Ascending aorta (tissue), 2 donors: ENCODE data around the gene FAM53A. TPM values are rescaled to one million over a fixed set of nuclear protein-coding genes. Genes with fewer than 3 reads are reported as not detected.

ENCODE experiments used
- DNase-seq, 2 donors: peaks; one replicate each; pipeline ENCODE4 v3.0.0-alpha.2; 2019; ENCODE audit warnings: low spot score in 2 of 2
- H3K27ac ChIP-seq, 2 donors: fragments of 200-600 bp; sonication (generic); one replicate each; pipeline ENCODE4 v1.5.1; 2016 to 2017; ENCODE audit warnings: mild to moderate bottlenecking in 1 of 2
- H3K27me3 ChIP-seq: fragments of 200-600 bp; sonication (generic); one replicate; pipeline ENCODE4 v1.5.1; 2017
- H3K36me3 ChIP-seq, 2 donors: fragments of 200-600 bp; sonication (generic); one replicate each; pipeline ENCODE4 v1.5.1; 2016
- H3K4me1 ChIP-seq, 2 donors: fragments of 200-600 bp; sonication (generic); one replicate each; pipeline ENCODE4 v1.5.1; 2016 to 2017; ENCODE audit warnings: mild to moderate bottlenecking in 1 of 2
- H3K4me3 ChIP-seq, 2 donors: fragments of 200-600 bp; sonication (generic); one replicate each; pipeline ENCODE4 v1.5.1; 2016 to 2017; ENCODE audit warnings: mild to moderate bottlenecking in 1 of 2
- H3K9me3 ChIP-seq, 2 donors: fragments of 200-600 bp; sonication (generic); one replicate each; pipeline ENCODE4 v1.5.1; 2016
- intact Hi-C: fragments of 100-400 bp; cut with DNase I; formaldehyde crosslinking; loops from one replicate; pipeline ENCODE4 v1.15.1; 2023
- total RNA-seq: library from RNA; depleted of rRNA; stranded (reverse); fragments of >200 nt; gene quantifications from one replicate; pipeline ENCODE4 v1.1.0, GENCODE V29; 2016
- TF ChIP-seq, protein P1 (sequence below), 3 experiments: fragments of 200-600 bp in 2 of 3; fragments of 450-650 bp in 1 of 3; sonication (generic) in 2 of 3; IDR thresholded peaks; one replicate each; pipeline ENCODE4 v1.5.1; 2016 to 2019; ENCODE audit warnings: antibody characterized with exemption in 3 of 3, mild to moderate bottlenecking in 1 of 3, moderate library complexity in 1 of 3

The FAM53A gene
- total RNA-seq, 1 donor from 2014 or later = not detected

DNA sequence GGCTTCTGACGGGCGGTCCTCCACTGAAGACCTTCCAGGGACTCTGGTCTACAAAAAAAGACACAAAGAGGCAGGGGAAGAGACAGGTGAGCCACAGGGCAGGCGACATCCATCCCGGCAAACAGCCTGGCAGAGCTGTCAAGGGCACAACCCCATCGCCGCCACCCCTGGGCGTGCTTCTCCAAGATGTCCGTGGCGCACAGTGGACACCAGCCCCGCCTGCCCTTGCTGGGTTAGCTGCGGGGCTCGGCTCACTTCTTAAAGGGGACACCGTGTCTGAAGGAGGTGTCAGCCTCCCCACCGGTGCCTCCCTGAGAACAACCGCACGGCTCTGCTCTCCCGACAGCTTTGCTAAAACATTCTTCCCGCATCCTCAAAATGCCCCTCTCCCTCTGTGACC lies 28.4 kb downstream of the FAM53A start:
- intact Hi-C loops = no loop called here
- DNase-seq = no peak
- H3K27me3 ChIP-seq = no peaks in the 10 kb centered on the region
- H3K4me1 ChIP-seq = no peaks in the 10 kb centered on the region
- H3K4me3 ChIP-seq = no peak overlapping the region
- H3K36me3 ChIP-seq = no peaks in the 10 kb centered on the region
- no peak overlapping the region for H3K27ac ChIP-seq
- H3K9me3 ChIP-seq = no peaks in the 10 kb centered on the region
- TF ChIP-seq, protein P1, sequence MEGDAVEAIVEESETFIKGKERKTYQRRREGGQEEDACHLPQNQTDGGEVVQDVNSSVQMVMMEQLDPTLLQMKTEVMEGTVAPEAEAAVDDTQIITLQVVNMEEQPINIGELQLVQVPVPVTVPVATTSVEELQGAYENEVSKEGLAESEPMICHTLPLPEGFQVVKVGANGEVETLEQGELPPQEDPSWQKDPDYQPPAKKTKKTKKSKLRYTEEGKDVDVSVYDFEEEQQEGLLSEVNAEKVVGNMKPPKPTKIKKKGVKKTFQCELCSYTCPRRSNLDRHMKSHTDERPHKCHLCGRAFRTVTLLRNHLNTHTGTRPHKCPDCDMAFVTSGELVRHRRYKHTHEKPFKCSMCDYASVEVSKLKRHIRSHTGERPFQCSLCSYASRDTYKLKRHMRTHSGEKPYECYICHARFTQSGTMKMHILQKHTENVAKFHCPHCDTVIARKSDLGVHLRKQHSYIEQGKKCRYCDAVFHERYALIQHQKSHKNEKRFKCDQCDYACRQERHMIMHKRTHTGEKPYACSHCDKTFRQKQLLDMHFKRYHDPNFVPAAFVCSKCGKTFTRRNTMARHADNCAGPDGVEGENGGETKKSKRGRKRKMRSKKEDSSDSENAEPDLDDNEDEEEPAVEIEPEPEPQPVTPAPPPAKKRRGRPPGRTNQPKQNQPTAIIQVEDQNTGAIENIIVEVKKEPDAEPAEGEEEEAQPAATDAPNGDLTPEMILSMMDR (IDR thresholded peaks at IDR 0.05) = no peak

DNA sequence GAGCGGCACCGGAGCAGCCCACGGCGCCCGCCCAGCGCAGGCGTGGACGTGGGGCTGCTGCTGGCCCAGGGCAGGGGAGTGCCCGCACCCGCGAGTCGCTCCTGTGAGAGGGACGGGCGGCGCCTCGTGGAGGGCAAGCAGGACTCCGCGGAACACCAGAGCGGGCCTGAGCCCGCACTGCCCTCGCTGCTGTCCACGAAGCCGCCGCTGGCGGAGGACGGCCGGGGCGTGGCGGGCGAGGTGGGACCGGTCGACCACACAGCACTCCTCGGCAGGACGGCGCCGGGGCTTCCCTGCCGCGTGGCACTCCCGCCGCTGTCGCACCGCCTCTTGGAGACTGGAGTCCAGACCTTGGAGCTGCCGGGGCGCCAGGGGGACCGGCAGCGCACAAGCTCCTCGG lies 29.0 kb downstream of the FAM53A start:
- no peak overlapping the region for H3K4me3 ChIP-seq
- intact Hi-C loops = no loop called here
- no peaks in the 10 kb centered on the region for H3K27me3 ChIP-seq
- no peaks in the 10 kb centered on the region for H3K9me3 ChIP-seq
- TF ChIP-seq, protein P1 (IDR thresholded peaks at IDR 0.05) = no peak
- DNase-seq = no peak
- H3K36me3 ChIP-seq = no peaks in the 10 kb centered on the region
- H3K4me1 ChIP-seq = no peaks in the 10 kb centered on the region
- H3K27ac ChIP-seq = no peak overlapping the region

DNA sequence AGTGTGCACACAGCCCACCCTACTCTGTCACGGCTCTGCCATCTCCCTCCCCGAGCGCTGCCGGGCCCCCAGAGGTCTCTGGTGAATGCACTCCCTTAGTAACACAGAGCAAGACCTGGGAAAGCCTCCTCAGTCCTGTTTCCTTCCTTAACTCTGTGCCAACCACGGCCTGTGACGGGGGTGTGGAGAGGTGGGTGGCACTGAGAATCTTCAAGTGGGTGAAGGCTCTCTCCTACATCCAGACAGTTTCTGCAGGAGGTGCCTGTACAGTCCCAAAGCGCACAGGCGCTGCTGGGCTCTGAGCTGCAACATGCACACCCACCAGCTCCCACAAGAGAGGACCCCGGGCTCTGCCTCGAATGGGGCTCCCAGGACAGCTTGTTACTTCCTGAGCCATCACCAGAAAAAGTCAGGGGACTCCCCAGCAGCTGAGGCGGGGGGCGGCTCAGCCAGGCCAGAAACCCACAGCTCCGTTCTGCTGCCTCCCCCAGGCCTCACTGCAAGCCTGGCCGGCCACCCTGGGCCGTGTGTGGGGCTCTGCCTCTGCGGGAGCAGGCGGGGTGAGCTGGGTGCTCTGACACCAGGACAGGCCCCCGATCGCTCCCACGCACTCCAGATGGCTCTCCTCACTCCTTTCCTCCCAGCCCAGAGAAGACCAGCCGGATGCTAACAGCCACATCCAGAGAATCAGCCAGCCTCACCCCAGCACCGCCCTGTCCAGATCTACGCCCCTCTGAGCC lies 29.7 kb downstream of the FAM53A start:
- TF ChIP-seq, protein P1 (IDR thresholded peaks at IDR 0.05) = no peak
- Histone ChIP-seq H3K27me3 (no peaks in the 10 kb centered on the region), H3K36me3 (no peaks in the 10 kb centered on the region), H3K9me3 (no peaks in the 10 kb centered on the region), H3K4me3 (no peak overlapping the region), H3K27ac (no peak overlapping the region), H3K4me1 (no peaks in the 10 kb centered on the region)
- no peak for DNase-seq
- intact Hi-C loops = no loop called here

DNA sequence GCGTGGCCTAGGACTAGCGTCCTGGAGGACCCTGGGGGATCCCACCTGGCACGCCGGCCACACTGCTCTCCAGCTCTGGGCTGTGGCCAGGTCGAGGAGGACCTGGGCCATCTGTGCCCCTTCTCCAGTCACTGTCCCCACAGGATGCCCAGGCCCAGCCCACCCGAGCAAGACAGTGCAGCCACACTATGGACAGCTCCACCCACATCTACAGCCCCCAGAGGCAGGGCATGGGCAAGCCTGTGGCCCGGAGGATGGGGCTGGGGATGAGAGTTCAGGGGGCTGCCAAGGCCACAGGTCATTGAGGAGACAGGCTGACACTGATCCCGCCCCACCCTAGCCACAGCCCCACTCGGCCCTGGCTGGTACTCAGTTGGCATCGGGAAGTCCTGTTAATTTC lies 30.3 kb downstream of the FAM53A start:
- H3K27me3 ChIP-seq = no peaks in the 10 kb centered on the region
- H3K27ac ChIP-seq = no peak overlapping the region
- no peaks in the 10 kb centered on the region for H3K4me1 ChIP-seq
- H3K36me3 ChIP-seq = no peaks in the 10 kb centered on the region
- H3K9me3 ChIP-seq = no peaks in the 10 kb centered on the region
- no peak for DNase-seq
- intact Hi-C loops = no loop called here
- no peak overlapping the region for H3K4me3 ChIP-seq
- TF ChIP-seq, protein P1 (IDR thresholded peaks at IDR 0.05) = no peak

DNA sequence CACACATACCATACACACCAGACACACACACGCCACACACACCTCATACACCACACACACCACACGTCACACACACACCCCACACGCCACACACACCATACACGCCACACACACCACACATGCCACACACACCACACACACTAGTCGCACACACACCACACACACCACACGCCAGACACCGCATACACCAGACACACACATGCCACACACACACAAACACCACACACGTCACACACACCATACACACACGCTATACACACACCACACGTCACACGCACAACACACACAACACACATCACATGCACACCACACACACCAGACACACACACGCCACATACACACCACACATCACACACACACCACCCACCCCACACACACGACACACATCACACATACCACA lies 32.0 kb downstream of the FAM53A start:
- no peaks in the 10 kb centered on the region for H3K4me1 ChIP-seq
- intact Hi-C loops = no loop called here
- TF ChIP-seq, protein P1 (IDR thresholded peaks at IDR 0.05) = no peak
- no peak for DNase-seq
- no peak overlapping the region for H3K27ac ChIP-seq
- no peaks in the 10 kb centered on the region for H3K36me3 ChIP-seq
- no peaks in the 10 kb centered on the region for H3K9me3 ChIP-seq
- H3K4me3 ChIP-seq = no peak overlapping the region
- no peaks in the 10 kb centered on the region for H3K27me3 ChIP-seq

DNA sequence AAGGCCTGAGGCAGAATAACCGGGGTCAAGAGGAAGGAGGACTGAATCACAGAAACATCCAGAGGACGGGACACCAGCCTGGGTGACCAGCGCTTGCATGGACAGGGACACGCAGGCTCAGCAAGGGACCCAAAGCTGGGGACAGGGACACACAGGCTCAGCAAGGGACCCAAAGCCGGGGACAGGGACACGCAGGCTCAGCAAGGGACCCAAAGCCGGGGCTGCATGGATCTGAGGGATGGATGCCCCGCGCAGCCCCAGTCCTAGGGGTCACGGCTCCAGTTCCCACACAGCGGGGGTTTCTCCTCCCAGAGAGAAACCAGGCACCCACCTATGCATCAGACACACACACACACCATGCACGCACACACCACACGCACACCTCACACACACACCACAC lies 32.5 kb downstream of the FAM53A start:
- intact Hi-C loops = no loop called here
- Histone ChIP-seq H3K36me3 (no peaks in the 10 kb centered on the region), H3K9me3 (no peaks in the 10 kb centered on the region), H3K27me3 (no peaks in the 10 kb centered on the region), H3K4me1 (no peaks in the 10 kb centered on the region), H3K27ac (no peak overlapping the region), H3K4me3 (no peak overlapping the region)
- TF ChIP-seq, protein P1 (IDR thresholded peaks at IDR 0.05) = no peak
- DNase-seq = no peak
